NB4 (cell line): ENCODE data around the gene ZNF212.

Experiments
- CTCF ChIP-seq: IDR thresholded peaks from one replicate; pipeline ENCODE4 v1.5.1; 2012; ENCODE audit warnings: low read depth, low read length
- MYC ChIP-seq: IDR thresholded peaks from 2 replicates; pipeline ENCODE4 v1.6.1; 2011; ENCODE audit warnings: low read depth, low read length
- POLR2A ChIP-seq: IDR thresholded peaks from 2 replicates; pipeline ENCODE4 v1.6.1; 2011; ENCODE audit warnings: mild to moderate bottlenecking; ENCODE audit not compliant: insufficient read length; ENCODE audit errors: extremely low read depth
- TF ChIP-seq, protein P1 (sequence below): IDR thresholded peaks from 2 replicates; pipeline ENCODE4 v1.6.1; 2011; ENCODE audit warnings: low read depth, low read length

DNA sequence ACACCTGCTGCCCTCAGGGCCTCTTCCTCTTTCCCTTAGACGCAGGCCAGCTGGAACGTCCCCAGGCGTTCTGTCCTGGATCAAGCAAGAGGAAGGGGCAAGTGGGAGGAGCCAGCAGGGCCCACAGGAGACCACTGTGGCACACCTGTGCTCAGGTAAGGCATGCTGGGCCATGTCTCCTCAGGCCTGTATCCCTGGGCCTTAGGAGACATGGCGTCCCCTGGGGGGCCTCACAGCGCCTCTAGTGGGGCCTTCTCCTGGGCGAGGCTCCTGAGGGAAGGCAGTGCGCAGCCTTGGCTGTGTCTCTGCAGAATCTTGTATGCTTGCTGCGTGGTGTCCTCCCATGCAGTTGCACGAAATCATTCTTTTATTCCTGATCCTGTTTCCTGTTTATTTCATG, 53.9 kb downstream of the ZNF212 start:
- TF ChIP-seq POLR2A = no peak
- no peak for TF ChIP-seq CTCF
- TF ChIP-seq MYC = no peak
- TF ChIP-seq, protein P1, sequence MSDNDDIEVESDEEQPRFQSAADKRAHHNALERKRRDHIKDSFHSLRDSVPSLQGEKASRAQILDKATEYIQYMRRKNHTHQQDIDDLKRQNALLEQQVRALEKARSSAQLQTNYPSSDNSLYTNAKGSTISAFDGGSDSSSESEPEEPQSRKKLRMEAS = no peak
